IMR-90 (cell line): Measurements from ENCODE around the gene PTPN3. TPM values are rescaled to one million over a fixed set of nuclear protein-coding genes. Genes with fewer than 3 reads are reported as not detected.

Experiments used
- ATAC-seq: fragments of 200-7000 bp; cut with Tn5 transposase; 2 replicates; pipeline ENCODE4 v1.9.1; 2020; ENCODE audit warnings: low read depth, mild to moderate bottlenecking, moderate library complexity
- BruUV-seq: library from RNA; stranded (reverse); fragments of 400-500 nt; replicated peaks from 2 replicates; lab custom pipeline; 2021; lab: Mats Ljungman, UMichigan
- CTCF ChIA-PET: fragments of 300-600 bp; formaldehyde crosslinking; extraction: SDS; loops from one replicate; lab custom pipeline; 2021; ENCODE audit warnings: antibody characterized with exemption; lab: Yijun Ruan, JAX
- POLR2A ChIA-PET: fragments of 300-600 bp; sonication (Branson Sonifier 250); formaldehyde crosslinking; loops from one replicate; lab custom pipeline; 2022; ENCODE audit warnings: antibody characterized with exemption; ENCODE audit not compliant: unreplicated experiment; lab: Charles Lee
- DNase-seq: peaks from one replicate; pipeline ENCODE4 v3.0.0; 2013
- H2AFZ ChIP-seq: replicated peaks from 2 replicates; pipeline ENCODE3; 2013; ENCODE audit warnings: low read length, mild to moderate bottlenecking; ENCODE audit not compliant: poor library complexity
- H2AK5ac ChIP-seq: 2 replicates; pipeline ENCODE4 v1.6.1; 2013; ENCODE audit warnings: low read depth, low read length, inconsistent platforms
- H2AK9ac ChIP-seq: replicated peaks from 2 replicates; pipeline ENCODE3; 2013; ENCODE audit warnings: mild to moderate bottlenecking, low read depth, low read length, moderate library complexity; ENCODE audit not compliant: poor library complexity
- H2BK120ac ChIP-seq: 2 replicates; pipeline ENCODE4 v1.6.1; 2013; ENCODE audit warnings: low read depth, low read length, inconsistent platforms
- H2BK15ac ChIP-seq: 3 replicates; pipeline ENCODE4 v1.6.1; 2013; ENCODE audit warnings: low read depth, low read length, inconsistent platforms
- H2BK20ac ChIP-seq: 2 replicates; pipeline ENCODE4 v1.6.1; 2013; ENCODE audit warnings: low read depth, mild to moderate bottlenecking, inconsistent platforms, low read length, moderate library complexity
- H2BK5ac ChIP-seq: 2 replicates; pipeline ENCODE4 v1.6.1; 2013; ENCODE audit warnings: mild to moderate bottlenecking, low read depth, low read length, inconsistent platforms; ENCODE audit not compliant: poor library complexity, severe bottlenecking
- H3K14ac ChIP-seq: replicated peaks from 2 replicates; pipeline ENCODE4 v1.6.1; 2013; ENCODE audit warnings: low read depth, low read length, inconsistent platforms
- H3K18ac ChIP-seq: 2 replicates; pipeline ENCODE4 v1.6.1; 2013; ENCODE audit warnings: low read depth, low read length, control low read depth
- H3K23ac ChIP-seq: 2 replicates; pipeline ENCODE4 v1.6.1; 2013; ENCODE audit warnings: low read depth, low read length, inconsistent platforms
- H3K27ac ChIP-seq: 2 replicates; pipeline ENCODE4 v1.5.1; 2013; ENCODE audit warnings: mild to moderate bottlenecking, control low read depth, low read length; ENCODE audit not compliant: insufficient read depth
- H3K27me3 ChIP-seq: 2 replicates; pipeline ENCODE4 v1.6.1; 2013; ENCODE audit warnings: low read length; ENCODE audit not compliant: control insufficient read depth, insufficient read depth
- H3K36me3 ChIP-seq: 2 replicates; pipeline ENCODE4 v1.6.1; 2013; ENCODE audit warnings: low read length, mixed read lengths; ENCODE audit not compliant: control insufficient read depth, insufficient read depth
- H3K4ac ChIP-seq: 2 replicates; pipeline ENCODE4 v1.6.1; 2013; ENCODE audit warnings: low read depth, low read length, inconsistent platforms
- H3K4me1 ChIP-seq: 2 replicates; pipeline ENCODE4 v1.6.1; 2013; ENCODE audit warnings: low read length, mixed read lengths; ENCODE audit not compliant: control insufficient read depth, insufficient read depth
- H3K4me2 ChIP-seq: 2 replicates; pipeline ENCODE4 v1.6.1; 2013; ENCODE audit warnings: low read depth, mild to moderate bottlenecking, control low read depth, low read length, moderate library complexity
- H3K4me3 ChIP-seq: 2 replicates; pipeline ENCODE4 v1.5.1; 2013; ENCODE audit warnings: low read depth, mild to moderate bottlenecking, control low read depth, low read length, moderate library complexity; ENCODE audit not compliant: insufficient read depth
- H3K56ac ChIP-seq: 2 replicates; pipeline ENCODE4 v1.6.1; 2013; ENCODE audit warnings: low read length, inconsistent platforms; ENCODE audit not compliant: insufficient read depth; ENCODE audit errors: extremely low read depth
- H3K79me1 ChIP-seq, 2 experiments: 2 replicates each; pipeline ENCODE4 v1.6.1; 2013; ENCODE audit warnings: low read length in 2 of 2, inconsistent platforms in 1 of 2, low read depth in 1 of 2
- H3K9ac ChIP-seq: 2 replicates; pipeline ENCODE4 v1.6.1; 2013; ENCODE audit warnings: low read depth, low read length, control low read depth
- H3K9me1 ChIP-seq: 2 replicates; pipeline ENCODE4 v1.6.1; 2013; ENCODE audit warnings: low read length, inconsistent platforms; ENCODE audit not compliant: insufficient read depth
- H3K9me3 ChIP-seq: 2 replicates; pipeline ENCODE4 v1.6.1; 2013; ENCODE audit warnings: low read length; ENCODE audit not compliant: control insufficient read depth, insufficient read depth
- H4K20me1 ChIP-seq: 2 replicates; pipeline ENCODE4 v1.6.1; 2013; ENCODE audit warnings: low read length, inconsistent platforms; ENCODE audit not compliant: insufficient read depth
- H4K5ac ChIP-seq: 2 replicates; pipeline ENCODE4 v1.6.1; 2013; ENCODE audit warnings: mild to moderate bottlenecking, low read depth, low read length, control low read depth
- H4K8ac ChIP-seq, 2 experiments: 2 replicates each; pipeline ENCODE4 v1.6.1; 2013; ENCODE audit warnings: low read depth in 2 of 2, low read length in 2 of 2, control low read depth in 1 of 2, inconsistent platforms in 1 of 2
- H4K91ac ChIP-seq: 2 replicates; pipeline ENCODE4 v1.6.1; 2013; ENCODE audit warnings: low read depth, low read length, inconsistent platforms; ENCODE audit not compliant: insufficient read depth
- BHLHE40 ChIP-seq: fragments of 150-350 bp; IDR thresholded peaks from 2 replicates; pipeline ENCODE4 v1.6.1; 2016; ENCODE audit warnings: mild to moderate bottlenecking, low read depth, low read length
- CEBPB ChIP-seq: IDR thresholded peaks from 2 replicates; pipeline ENCODE4 v1.6.1; 2012; ENCODE audit warnings: low read depth, low read length, improper control_type of control experiment
- CHD1 ChIP-seq: IDR thresholded peaks from 2 replicates; pipeline ENCODE4 v1.6.1; 2012; ENCODE audit warnings: low read depth, low read length, improper control_type of control experiment
- CTCF ChIP-seq: conservative IDR thresholded peaks from 2 replicates; pipeline ENCODE4 v1.5.1; 2012; ENCODE audit warnings: mild to moderate bottlenecking, low read depth, low read length, improper control_type of control experiment
- ELK1 ChIP-seq: fragments of 150-350 bp; IDR thresholded peaks from 2 replicates; pipeline ENCODE4 v1.6.1; 2016; ENCODE audit warnings: low read depth, mild to moderate bottlenecking, low read length, moderate library complexity, borderline replicate concordance
- FOS ChIP-seq: fragments of 150-350 bp; IDR thresholded peaks from 2 replicates; pipeline ENCODE4 v1.6.1; 2016; ENCODE audit warnings: low read depth, low read length
- MAFK ChIP-seq: IDR thresholded peaks from 2 replicates; pipeline ENCODE4 v1.6.1; 2012; ENCODE audit warnings: low read depth, low read length, improper control_type of control experiment
- NFE2L2 ChIP-seq: fragments of 150-350 bp; IDR thresholded peaks from 2 replicates; pipeline ENCODE4 v1.6.1; 2016; ENCODE audit warnings: low read depth, mild to moderate bottlenecking, low read length
- POLR2A ChIP-seq: IDR thresholded peaks from 2 replicates; pipeline ENCODE4 v1.6.1; 2012; ENCODE audit warnings: mild to moderate bottlenecking, low read depth, low read length
- RAD21 ChIP-seq: IDR thresholded peaks from 2 replicates; pipeline ENCODE4 v1.6.1; 2012; ENCODE audit warnings: low read length, improper control_type of control experiment
- RCOR1 ChIP-seq: IDR thresholded peaks from 2 replicates; pipeline ENCODE4 v1.6.1; 2012; ENCODE audit warnings: mild to moderate bottlenecking, low read length, improper control_type of control experiment; ENCODE audit not compliant: insufficient replicate concordance
- RFX5 ChIP-seq: IDR thresholded peaks from 2 replicates; pipeline ENCODE4 v1.8.0; 2012; ENCODE audit warnings: low read depth, mild to moderate bottlenecking, low read length, moderate library complexity
- SMC3 ChIP-seq: fragments of 150-350 bp; IDR thresholded peaks from 2 replicates; pipeline ENCODE4 v1.6.1; 2016; ENCODE audit warnings: low read depth, mild to moderate bottlenecking, antibody characterized with exemption, low read length, moderate library complexity
- USF2 ChIP-seq: fragments of 150-350 bp; IDR thresholded peaks from 2 replicates; pipeline ENCODE4 v1.6.1; 2017; ENCODE audit warnings: mild to moderate bottlenecking, antibody characterized with exemption, low read length, low read depth
- WGBS, 2 experiments: methylation state at CpG; one replicate each; pipeline versions ENCODE4 v1.1.5 to v1.1.7; 2013; ENCODE audit warnings: missing lambda C conversion rate in 2 of 2; ENCODE audit not compliant: insufficient read length in 1 of 2; ENCODE audit errors: extremely low coverage in 2 of 2; 5-methylcytosine and 5-hydroxymethylcytosine counted together
- dilution Hi-C: fragments of 300-500 bp; cut with HindIII; formaldehyde crosslinking; loops from one replicate; pipeline ENCODE4 v1.14.3; 2018; ENCODE audit warnings: low sequenced_read_pairs; ENCODE audit not compliant: unreplicated experiment
- in situ Hi-C: fragments of 300-500 bp; cut with MboI; formaldehyde crosslinking; loops from 3 replicates; pipeline ENCODE4 v1.14.3; 2019; ENCODE audit warnings: low sequenced_read_pairs, inconsistent platforms, mixed read lengths
- intact Hi-C: fragments of 100-400 bp; cut with micrococcal nuclease; formaldehyde crosslinking; loops from 2 replicates; pipeline ENCODE4 v1.10.0; 2022
- polyA plus RNA-seq, 3 experiments: library from polyadenylated mRNA; depleted of rRNA; stranded (reverse); fragments of >200 nt; gene quantifications; 2 replicates each; pipeline ENCODE4 v1.2.3, GENCODE V29; 2012; ENCODE audit warnings: low replicate concordance in 1 of 3
- total RNA-seq: library from RNA; depleted of rRNA; stranded (reverse); fragments of >200 nt; gene quantifications from 2 replicates; pipeline ENCODE4 v1.2.3, GENCODE V29; 2012

PTPN3 gene
- total and polyA plus RNA-seq, 2 of the 4 experiments (the other 2 are of a cell fraction) = 0.72 to 0.89 TPM

GRCh38 chr9:109421026-109421970 is 76.8 kb downstream of the PTPN3 start:
- H3K14ac ChIP-seq = no peak overlapping the region
- no peaks in the 10 kb centered on the region for H3K27me3 ChIP-seq
- intact Hi-C loops = no loop called here
- POLR2A ChIA-PET = no interaction called here
- no peaks in the 10 kb centered on the region for H3K79me1 ChIP-seq
- H3K4me3 ChIP-seq = no peak overlapping the region
- CTCF ChIA-PET = no interaction called here
- no peak overlapping the region for H3K9ac ChIP-seq
- no peak overlapping the region for H3K4ac ChIP-seq
- BruUV-seq = no TSS peak
- H4K20me1 ChIP-seq = no peaks in the 10 kb centered on the region
- no peak overlapping the region for H4K91ac ChIP-seq
- H2AK5ac ChIP-seq = no peak overlapping the region
- H3K4me2 ChIP-seq = no peak overlapping the region
- DNase-seq (no peak), ATAC-seq (no peak)
- in situ Hi-C loops = no loop called here
- H2AK9ac ChIP-seq = no peak overlapping the region
- 81% methylated on average over 8 of the region's 13 CpGs; no CpG with 5 or more reads in 1 of the 2 experiments for WGBS, 2 experiments
- H3K56ac ChIP-seq = no peak overlapping the region
- H2BK120ac ChIP-seq = no peak overlapping the region
- H2BK20ac ChIP-seq = no peak overlapping the region
- no peak overlapping the region for H3K18ac ChIP-seq
- no peak overlapping the region for H3K27ac ChIP-seq
- no peak overlapping the region for H3K23ac ChIP-seq
- H4K8ac ChIP-seq = no peak overlapping the region
- H3K9me3 ChIP-seq = no peaks in the 10 kb centered on the region
- no peak overlapping the region for H2AFZ ChIP-seq
- no peak for TF ChIP-seq NFE2L2
- TF ChIP-seq ELK1 = no peak
- no peak for TF ChIP-seq USF2
- TF ChIP-seq RAD21 = no peak
- no peak for TF ChIP-seq FOS
- TF ChIP-seq MAFK = no peak
- TF ChIP-seq BHLHE40 = no peak
- no peak for TF ChIP-seq RCOR1
- TF ChIP-seq CEBPB = no peak
- no peak for TF ChIP-seq CTCF
- TF ChIP-seq SMC3 = no peak
- TF ChIP-seq CHD1 = no peak
- TF ChIP-seq POLR2A = no peak
- TF ChIP-seq RFX5 = no peak
- no peak overlapping the region for H2BK5ac ChIP-seq
- no peaks in the 10 kb centered on the region for H3K4me1 ChIP-seq
- no peak overlapping the region for H2BK15ac ChIP-seq
- dilution Hi-C loops = no loop called here
- no peak overlapping the region for H4K5ac ChIP-seq
- H3K36me3 ChIP-seq = no peaks in the 10 kb centered on the region; the same call in 1 of the 2 replicates
- H3K9me1 ChIP-seq = no peaks in the 10 kb centered on the region
